Measurements from ENCODE around the gene ECSIT.

DNA sequence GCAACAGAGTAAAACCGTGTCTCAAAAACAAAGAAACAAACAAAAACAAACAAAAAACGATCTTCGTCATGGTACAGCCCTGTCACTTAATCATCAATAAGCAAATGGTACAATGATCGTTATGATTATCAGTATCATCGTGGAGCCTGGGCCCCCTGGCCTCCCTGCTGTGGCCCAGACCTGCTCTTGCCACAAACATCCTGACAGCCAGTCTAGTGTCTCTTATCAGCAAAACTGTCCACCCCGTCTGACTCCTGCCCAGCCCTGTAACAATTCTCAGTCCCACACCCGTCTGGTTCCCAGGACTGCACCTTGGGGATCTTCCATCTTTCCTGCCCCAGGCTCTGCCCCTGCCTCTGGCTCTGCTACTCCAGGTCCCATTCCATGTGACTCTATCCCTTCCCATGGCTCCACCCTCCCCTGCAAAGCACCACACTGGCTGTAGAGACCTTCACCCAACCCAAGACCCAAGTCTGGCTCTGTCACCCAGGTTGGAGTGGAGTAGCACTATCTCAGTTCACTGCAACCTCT, 29.0 kb downstream of the ECSIT start:
- TF ChIP-seq, protein P1, sequence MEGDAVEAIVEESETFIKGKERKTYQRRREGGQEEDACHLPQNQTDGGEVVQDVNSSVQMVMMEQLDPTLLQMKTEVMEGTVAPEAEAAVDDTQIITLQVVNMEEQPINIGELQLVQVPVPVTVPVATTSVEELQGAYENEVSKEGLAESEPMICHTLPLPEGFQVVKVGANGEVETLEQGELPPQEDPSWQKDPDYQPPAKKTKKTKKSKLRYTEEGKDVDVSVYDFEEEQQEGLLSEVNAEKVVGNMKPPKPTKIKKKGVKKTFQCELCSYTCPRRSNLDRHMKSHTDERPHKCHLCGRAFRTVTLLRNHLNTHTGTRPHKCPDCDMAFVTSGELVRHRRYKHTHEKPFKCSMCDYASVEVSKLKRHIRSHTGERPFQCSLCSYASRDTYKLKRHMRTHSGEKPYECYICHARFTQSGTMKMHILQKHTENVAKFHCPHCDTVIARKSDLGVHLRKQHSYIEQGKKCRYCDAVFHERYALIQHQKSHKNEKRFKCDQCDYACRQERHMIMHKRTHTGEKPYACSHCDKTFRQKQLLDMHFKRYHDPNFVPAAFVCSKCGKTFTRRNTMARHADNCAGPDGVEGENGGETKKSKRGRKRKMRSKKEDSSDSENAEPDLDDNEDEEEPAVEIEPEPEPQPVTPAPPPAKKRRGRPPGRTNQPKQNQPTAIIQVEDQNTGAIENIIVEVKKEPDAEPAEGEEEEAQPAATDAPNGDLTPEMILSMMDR (IDR thresholded peaks at IDR 0.05): no peak
- TF ChIP-seq POLR2A (IDR thresholded peaks at IDR 0.05): no peak

All from adrenal gland (tissue), 5 donors.